HepG2 (cell line): ENCODE results near the gene KLRK1. TPM values are rescaled to one million over a fixed set of nuclear protein-coding genes. Genes with fewer than 3 reads are reported as not detected.
"Not testable (repeated sequence)": the region's sequence is repeated elsewhere in the genome, so short reads cannot be mapped to it uniquely, and the experiment has no call there.

Experiments
- ATAC-seq: fragments of 200-7000 bp; cut with Tn5 transposase; 3 replicates; pipeline ENCODE4 v1.9.1; 2020; ENCODE audit warnings: mild to moderate bottlenecking, moderate library complexity
- BruUV-seq: library from RNA; stranded (reverse); fragments of 400-500 nt; replicated peaks from 2 replicates; lab custom pipeline; 2021; lab: Mats Ljungman, UMichigan
- CTCF ChIA-PET: fragments of 300-600 bp; formaldehyde crosslinking; extraction: SDS; loops from one replicate; lab custom pipeline; 2021; ENCODE audit warnings: low total read pairs, inconsistent platforms, low intra/inter-chr PET ratio; lab: Yijun Ruan, JAX
- POLR2A ChIA-PET: fragments of 350-600 bp; sonication (Branson Sonifier 250); formaldehyde crosslinking; loops from one replicate; lab custom pipeline; 2020; ENCODE audit warnings: antibody characterized with exemption, inconsistent platforms; lab: Yijun Ruan, JAX
- DNase-seq: peaks from one replicate; pipeline ENCODE4 v3.0.0-alpha.2; 2015; ENCODE audit warnings: low spot score
- FAIRE-seq: peaks from 3 replicates; lab custom pipeline; 2011; peaks lifted over from hg19 to GRCh38; lab: Jason Lieb, UNC
- H2AFZ ChIP-seq: one replicate; pipeline ENCODE4 v1.6.1; 2011; ENCODE audit warnings: low read length, inconsistent platforms
- H3K27ac ChIP-seq: fragments of 300-600 bp; 3 replicates; pipeline ENCODE4 v1.8.0; 2011; ENCODE audit warnings: mixed run types, mild to moderate bottlenecking, mixed read lengths, low read length, inconsistent platforms; ENCODE audit not compliant: insufficient read depth; ENCODE audit errors: extremely low read length
- H3K27me3 ChIP-seq, 2 experiments: fragments of 200-600 bp in 1 of 2; 2 replicates in 1 of 2; 3 replicates in 1 of 2; pipeline versions ENCODE4 v1.6.0 to v1.8.0; 2011; ENCODE audit warnings: low read length in 2 of 2, mild to moderate bottlenecking in 2 of 2, moderate library complexity in 2 of 2, inconsistent platforms in 1 of 2; ENCODE audit not compliant: insufficient read depth in 2 of 2, control insufficient read depth in 1 of 2
- H3K36me3 ChIP-seq, 2 experiments: fragments of 200-600 bp in 1 of 2; replicated peaks in 1 of 2; 2 replicates in 1 of 2; 3 replicates in 1 of 2; pipeline versions ENCODE4 v1.5.1 to v1.8.0; 2011; ENCODE audit warnings: low read length in 2 of 2, inconsistent platforms in 1 of 2; ENCODE audit not compliant: insufficient read depth in 2 of 2, control insufficient read depth in 1 of 2
- H3K4me1 ChIP-seq: 2 replicates; pipeline ENCODE4 v1.5.1; 2012; ENCODE audit warnings: low read length, inconsistent platforms; ENCODE audit not compliant: insufficient read depth
- H3K4me2 ChIP-seq: 2 replicates; pipeline ENCODE4 v1.6.0; 2011; ENCODE audit warnings: low read depth, low read length, inconsistent platforms
- H3K4me3 ChIP-seq, 3 experiments: fragments of 200-600 bp in 1 of 3; sonication (generic), shearing (Covaris generic) in 1 of 3; replicated peaks in 1 of 3; 2 replicates each; pipeline ENCODE4 v1.5.1; 2011 to 2016; ENCODE audit warnings: low read length in 3 of 3, inconsistent platforms in 2 of 3, low read depth in 2 of 3, mild to moderate bottlenecking in 2 of 3, control low read depth in 1 of 3, mixed read lengths in 1 of 3; ENCODE audit not compliant: insufficient read depth in 1 of 3
- H3K79me2 ChIP-seq: one replicate; pipeline ENCODE4 v1.6.1; 2011; ENCODE audit warnings: low read length, inconsistent platforms; ENCODE audit not compliant: insufficient read depth
- H3K9ac ChIP-seq: 2 replicates; pipeline ENCODE4 v1.6.0; 2011; ENCODE audit warnings: mild to moderate bottlenecking, low read depth, low read length, inconsistent platforms; ENCODE audit not compliant: insufficient read depth
- H3K9me3 ChIP-seq: 2 replicates; pipeline ENCODE4 v1.5.1; 2012; ENCODE audit warnings: mild to moderate bottlenecking, low read length
- H4K20me1 ChIP-seq: 2 replicates; pipeline ENCODE4 v1.6.0; 2011; ENCODE audit warnings: inconsistent platforms, mild to moderate bottlenecking, low read length, moderate library complexity; ENCODE audit not compliant: insufficient read depth
- EEA1 ChIP-seq: sonication (generic); formaldehyde crosslinking; IDR thresholded peaks from 2 replicates; pipeline ENCODE4 v1.5.1; 2020; ENCODE audit warnings: mild to moderate bottlenecking, missing genetic modification reagents, borderline replicate concordance
- MIER2 ChIP-seq: IDR thresholded peaks from 2 replicates; pipeline ENCODE4 v1.6.1; 2016; ENCODE audit warnings: missing biosample characterization, missing genetic modification reagents
- MXD1 ChIP-seq: sonication (generic); formaldehyde crosslinking; IDR thresholded peaks from 2 replicates; pipeline ENCODE4 v1.4.0; 2020; ENCODE audit warnings: mild to moderate bottlenecking, missing genetic modification reagents
- NR1H2 ChIP-seq: sonication (generic); formaldehyde crosslinking; IDR thresholded peaks from 2 replicates; pipeline ENCODE4 v1.8.1; 2022; ENCODE audit warnings: low read depth, missing genetic modification reagents, borderline replicate concordance
- SAP130 ChIP-seq: IDR thresholded peaks from 2 replicates; pipeline ENCODE4 v1.6.1; 2016; ENCODE audit warnings: low read depth
- ZBTB20 ChIP-seq: sonication (generic); formaldehyde crosslinking; IDR thresholded peaks from 2 replicates; pipeline ENCODE4 v1.8.1; 2023; ENCODE audit warnings: missing genetic modification reagents, low read depth, mild to moderate bottlenecking, borderline replicate concordance
- ZBTB21 ChIP-seq: sonication (generic); formaldehyde crosslinking; IDR thresholded peaks from 2 replicates; pipeline ENCODE4 v1.4.0; 2020; ENCODE audit warnings: missing genetic modification reagents
- ZFP1 ChIP-seq: IDR thresholded peaks from 2 replicates; pipeline ENCODE4 v1.6.1; 2016
- ZFP82 ChIP-seq: sonication (generic); formaldehyde crosslinking; IDR thresholded peaks from 2 replicates; pipeline ENCODE4 v1.5.1; 2020; ENCODE audit warnings: mild to moderate bottlenecking, missing genetic modification reagents, borderline replicate concordance
- ZNF3 ChIP-seq: IDR thresholded peaks from 2 replicates; pipeline ENCODE4 v1.7.0; 2017; ENCODE audit warnings: inconsistent platforms
- ZNF317 ChIP-seq: sonication (generic); formaldehyde crosslinking; IDR thresholded peaks from 2 replicates; pipeline ENCODE4 v1.5.0; 2020; ENCODE audit warnings: mild to moderate bottlenecking, missing genetic modification reagents
- ZNF350 ChIP-seq: sonication (generic); formaldehyde crosslinking; IDR thresholded peaks from 2 replicates; pipeline ENCODE4 v1.4.0; 2020; ENCODE audit warnings: mild to moderate bottlenecking, low read depth, missing genetic modification reagents, borderline replicate concordance
- ZNF616 ChIP-seq: sonication (generic); formaldehyde crosslinking; IDR thresholded peaks from 2 replicates; pipeline ENCODE4 v1.5.0; 2020; ENCODE audit warnings: low read depth, mild to moderate bottlenecking, missing genetic modification reagents
- WGBS: methylation state at CpG from one replicate; pipeline ENCODE4 v1.1.6; 2017; ENCODE audit warnings: low lambda C conversion rate; 5-methylcytosine and 5-hydroxymethylcytosine counted together
- in situ Hi-C: cut with HindIII; loops from 2 replicates; pipeline ENCODE4 v1.10.0; 2017; ENCODE audit warnings: low pct_unique_long_range_greater_than_20kb; ENCODE audit not compliant: extremely low pct_ligation_motif_present
- intact Hi-C: fragments of 100-400 bp; cut with micrococcal nuclease; formaldehyde crosslinking; loops from one replicate; pipeline ENCODE4 v1.10.0; 2022; ENCODE audit not compliant: unreplicated experiment
- polyA plus RNA-seq, 8 experiments: library from polyadenylated mRNA; depleted of rRNA in 3 of 8; stranded (reverse) in 7 of 8; unstranded in 1 of 8; fragments of >200 nt; fragmentation: Illumina TruSeq in 4 of 8; extraction: Trizol in 4 of 8; gene quantifications; 2 replicates each; pipeline versions ENCODE4 v1.2.1 to v1.2.3, GENCODE V29; 2011 to 2016; ENCODE audit warnings: low read depth in 4 of 8, missing spikeins in 1 of 8, mixed read lengths in 1 of 8; ENCODE audit not compliant: insufficient read depth in 1 of 8
- total RNA-seq, 5 experiments: library from RNA; depleted of rRNA; stranded (reverse); fragments of >200 nt; fragmentation: Illumina TruSeq; extraction: Trizol; gene quantifications; 2 replicates each; pipeline ENCODE4 v1.2.3, GENCODE V29; 2016; ENCODE audit warnings: low read depth in 1 of 5

The KLRK1 gene
- total and polyA plus RNA-seq, 2 of the 13 experiments (the other 11 are each of a cell fraction or from before 2014, with no cell fraction given): not detected

- intact Hi-C loops, H3K36me3 ChIP-seq, BruUV-seq, H3K79me2 ChIP-seq, ATAC-seq, CTCF ChIA-PET, H3K9ac ChIP-seq, DNase-seq, in situ Hi-C loops, H4K20me1 ChIP-seq, H3K27me3 ChIP-seq, H3K27ac ChIP-seq, H2AFZ ChIP-seq, H3K4me3 ChIP-seq, H3K9me3 ChIP-seq: not testable (repeated sequence)
- Histone ChIP-seq H3K4me1 (peaks cover 19% of the 10 kb centered on the region), H3K4me2 (peak overlapping the region; percentile 18; the same call in 1 of the 2 replicates)
- 74% methylated on average over 15 of the region's 15 CpGs for WGBS
- peak; percentile 36 for FAIRE-seq
- POLR2A ChIA-PET: interaction anchor here (1.0 kb wide), 2 partner anchors 15 to 32 kb away, joined by 3 to 4 read pairs; no protein-coding TSS in a partner anchor
Observed at GRCh38 chr12:10396176-10396575, 6.3 kb upstream of the KLRK1 start.

- H3K9me3 ChIP-seq: no peaks in the 10 kb centered on the region
- no peaks in the 10 kb centered on the region for H4K20me1 ChIP-seq
- peak; percentile 85 for DNase-seq
- CTCF ChIA-PET: no interaction called here
- H3K27ac ChIP-seq: no peak overlapping the region
- 2% methylated on average over 6 of the region's 6 CpGs for WGBS
- H3K36me3 ChIP-seq: no peaks in the 10 kb centered on the region
- H3K9ac ChIP-seq: no peak overlapping the region
- ATAC-seq: peak; percentile 99
- H3K79me2 ChIP-seq: no peaks in the 10 kb centered on the region
- no peaks in the 10 kb centered on the region for H3K27me3 ChIP-seq
- in situ Hi-C loops: no loop called here
- H3K4me3 ChIP-seq: no peak overlapping the region
- H3K4me2 ChIP-seq: peak overlapping the region; percentile 51; the same call in 1 of the 2 replicates
- BruUV-seq: no TSS peak
- peak; percentile 76 for FAIRE-seq
- H3K4me1 ChIP-seq: peaks cover 19% of the 10 kb centered on the region
- intact Hi-C loops: no loop called here
- POLR2A ChIA-PET: interaction anchor here (1.0 kb wide), 2 partner anchors 16 to 31 kb away, joined by 3 to 4 read pairs; no protein-coding TSS in a partner anchor
- H2AFZ ChIP-seq: no peak overlapping the region
- TF ChIP-seq ZNF616 (CRISPR knock-in tag) (no peak), NR1H2 (CRISPR knock-in tag) (no peak), ZNF350 (no peak), ZFP1 (no peak), ZBTB20 (CRISPR knock-in tag) (no peak), EEA1 (CRISPR knock-in tag) (no peak), ZFP82 (no peak), ZBTB21 (no peak), ZNF3 (CRISPR knock-in tag) (no peak), MIER2 (no peak), ZNF317 (CRISPR knock-in tag) (no peak), MXD1 (CRISPR knock-in tag) (no peak), SAP130 (peak; percentile 73)
Observed at GRCh38 chr12:10395390-10395998, 5.7 kb upstream of the KLRK1 start.
